Suprapubic skin (tissue), 4 donors: Measurements from ENCODE around the gene C7.

Source experiments
- CTCF ChIP-seq, 2 donors: fragments of 200-600 bp in 1 of 2; fragments of 450-650 bp in 1 of 2; sonication (generic) in 1 of 2; IDR thresholded peaks; one replicate each; pipeline ENCODE4 v1.5.1; 2016 to 2019; ENCODE audit warnings: antibody characterized with exemption in 2 of 2, mild to moderate bottlenecking in 1 of 2, moderate library complexity in 1 of 2
- EP300 ChIP-seq: sonication (generic); formaldehyde crosslinking; IDR thresholded peaks from one replicate; pipeline ENCODE4 v1.6.1; 2017; ENCODE audit warnings: antibody characterized with exemption
- POLR2A ChIP-seq, 2 donors: fragments of 450-650 bp; IDR thresholded peaks; one replicate each; pipeline ENCODE4 v1.6.1; 2017; ENCODE audit warnings: antibody characterized with exemption in 2 of 2, mild to moderate bottlenecking in 2 of 2, moderate library complexity in 2 of 2
- POLR2AphosphoS5 ChIP-seq, 3 donors: sonication (generic); formaldehyde crosslinking; IDR thresholded peaks; one replicate each; pipeline ENCODE4 v1.6.1; 2017; ENCODE audit warnings: antibody characterized with exemption in 3 of 3

GRCh38 chr5:40866844-40867243 is 42.5 kb upstream of the C7 start:
- TF ChIP-seq CTCF (IDR thresholded peaks at IDR 0.05) (no peak), EP300 (no peak), POLR2AphosphoS5 (IDR thresholded peaks at IDR 0.05) (no peak), POLR2A (IDR thresholded peaks at IDR 0.05) (no peak)
